ENCODE measurements around the gene NPAS3.

Gene NPAS3

GRCh38 chr14:33786091-33786825 lies 847.6 kb downstream of the NPAS3 start:
- Histone ChIP-seq H3K4me3 (ENCODE audit: low read length) (no peak overlapping the region), H3K36me3 (replicated peaks; ENCODE audit: low read depth, low read length) (no peaks in the 10 kb centered on the region), H3K79me2 (ENCODE audit: low read length) (no peaks in the 10 kb centered on the region), H3K4me1 (ENCODE audit: low read length) (peaks cover 3% of the 10 kb centered on the region), H4K20me1 (ENCODE audit: insufficient read depth, low read length) (no peaks in the 10 kb centered on the region), H3K27ac (ENCODE audit: low read length) (no peak overlapping the region), H3K9me3 (ENCODE audit: insufficient read depth, low read length) (no peaks in the 10 kb centered on the region), H3K9ac (ENCODE audit: low read length) (no peak overlapping the region), H2AFZ (ENCODE audit: low read depth, low read length) (no peak overlapping the region), H3K27me3 (ENCODE audit: low read depth, low read length) (no peaks in the 10 kb centered on the region), H3K4me2 (ENCODE audit: low read length) (no peak overlapping the region)
- TF ChIP-seq EZH2phosphoT487 (IDR thresholded peaks at IDR 0.05; ENCODE audit: low read depth): no peak
- TF ChIP-seq, protein P1, sequence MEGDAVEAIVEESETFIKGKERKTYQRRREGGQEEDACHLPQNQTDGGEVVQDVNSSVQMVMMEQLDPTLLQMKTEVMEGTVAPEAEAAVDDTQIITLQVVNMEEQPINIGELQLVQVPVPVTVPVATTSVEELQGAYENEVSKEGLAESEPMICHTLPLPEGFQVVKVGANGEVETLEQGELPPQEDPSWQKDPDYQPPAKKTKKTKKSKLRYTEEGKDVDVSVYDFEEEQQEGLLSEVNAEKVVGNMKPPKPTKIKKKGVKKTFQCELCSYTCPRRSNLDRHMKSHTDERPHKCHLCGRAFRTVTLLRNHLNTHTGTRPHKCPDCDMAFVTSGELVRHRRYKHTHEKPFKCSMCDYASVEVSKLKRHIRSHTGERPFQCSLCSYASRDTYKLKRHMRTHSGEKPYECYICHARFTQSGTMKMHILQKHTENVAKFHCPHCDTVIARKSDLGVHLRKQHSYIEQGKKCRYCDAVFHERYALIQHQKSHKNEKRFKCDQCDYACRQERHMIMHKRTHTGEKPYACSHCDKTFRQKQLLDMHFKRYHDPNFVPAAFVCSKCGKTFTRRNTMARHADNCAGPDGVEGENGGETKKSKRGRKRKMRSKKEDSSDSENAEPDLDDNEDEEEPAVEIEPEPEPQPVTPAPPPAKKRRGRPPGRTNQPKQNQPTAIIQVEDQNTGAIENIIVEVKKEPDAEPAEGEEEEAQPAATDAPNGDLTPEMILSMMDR (IDR thresholded peaks at IDR 0.05; ENCODE audit: low read depth, low read length): no peak

DNA sequence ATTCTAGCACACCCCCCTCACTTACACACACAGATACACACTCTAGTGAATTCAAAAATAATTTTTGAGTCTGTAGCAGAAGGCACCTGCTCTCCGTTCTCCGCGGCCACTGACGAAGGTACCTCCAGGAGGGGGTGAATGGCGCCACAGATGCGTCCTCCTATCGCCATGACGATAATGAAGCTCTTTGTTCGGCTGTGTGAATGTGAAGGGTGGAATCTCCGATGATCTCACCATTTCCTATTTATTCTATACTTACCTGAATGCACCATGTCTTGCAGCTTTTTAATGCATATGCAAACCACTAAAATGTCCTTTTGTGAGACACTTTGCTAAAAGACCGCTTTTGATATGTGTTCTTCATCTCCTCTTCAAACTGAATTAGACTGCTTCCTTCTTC lies 849.5 kb downstream of the NPAS3 start:
- Histone ChIP-seq H3K27ac (ENCODE audit: low read length) (no peak overlapping the region), H3K9me3 (ENCODE audit: insufficient read depth, low read length) (no peaks in the 10 kb centered on the region), H3K4me3 (ENCODE audit: low read length) (no peak overlapping the region), H3K4me2 (ENCODE audit: low read length) (no peak overlapping the region), H3K4me1 (ENCODE audit: low read length) (peaks cover 20% of the 10 kb centered on the region), H3K36me3 (replicated peaks; ENCODE audit: low read depth, low read length) (no peaks in the 10 kb centered on the region), H3K79me2 (ENCODE audit: low read length) (no peaks in the 10 kb centered on the region), H3K27me3 (ENCODE audit: low read depth, low read length) (no peaks in the 10 kb centered on the region), H4K20me1 (ENCODE audit: insufficient read depth, low read length) (no peaks in the 10 kb centered on the region), H2AFZ (ENCODE audit: low read depth, low read length) (no peak overlapping the region), H3K9ac (ENCODE audit: low read length) (no peak overlapping the region)
- TF ChIP-seq EZH2phosphoT487 (IDR thresholded peaks at IDR 0.05; ENCODE audit: low read depth): no peak
- TF ChIP-seq, protein P1 (IDR thresholded peaks at IDR 0.05; ENCODE audit: low read depth, low read length): no peak

DNA sequence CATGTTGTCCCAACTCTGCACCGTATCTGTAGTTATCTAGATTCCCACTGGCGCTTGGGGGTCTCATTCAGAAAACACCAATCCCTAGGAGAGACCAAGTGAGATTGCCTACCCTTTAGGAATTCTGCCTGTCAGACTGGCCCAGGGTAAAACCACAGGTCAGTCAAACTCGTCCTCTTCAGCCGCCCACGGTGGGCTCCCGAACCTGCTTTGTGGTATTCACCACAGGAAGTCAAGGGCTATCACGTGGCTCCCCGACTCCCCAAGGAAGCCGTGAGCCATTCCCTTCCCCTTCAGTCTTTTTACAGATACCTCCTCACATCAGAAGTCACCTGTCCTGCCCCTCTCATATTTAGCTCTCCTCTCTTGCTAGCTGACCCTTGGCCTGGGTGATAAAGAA lies 852.3 kb downstream of the NPAS3 start:
- TF ChIP-seq, protein P1 (IDR thresholded peaks at IDR 0.05; ENCODE audit: low read depth, low read length): no peak
- no peak for TF ChIP-seq EZH2phosphoT487 (IDR thresholded peaks at IDR 0.05; ENCODE audit: low read depth)
- Histone ChIP-seq H3K27me3 (ENCODE audit: low read depth, low read length) (no peaks in the 10 kb centered on the region), H3K4me2 (ENCODE audit: low read length) (no peak overlapping the region), H3K4me1 (ENCODE audit: low read length) (peaks cover 22% of the 10 kb centered on the region), H4K20me1 (ENCODE audit: insufficient read depth, low read length) (no peaks in the 10 kb centered on the region), H3K27ac (ENCODE audit: low read length) (no peak overlapping the region), H3K4me3 (ENCODE audit: low read length) (no peak overlapping the region), H2AFZ (ENCODE audit: low read depth, low read length) (no peak overlapping the region), H3K36me3 (replicated peaks; ENCODE audit: low read depth, low read length) (no peaks in the 10 kb centered on the region), H3K9ac (ENCODE audit: low read length) (no peak overlapping the region), H3K9me3 (ENCODE audit: insufficient read depth, low read length) (no peaks in the 10 kb centered on the region), H3K79me2 (ENCODE audit: low read length) (no peaks in the 10 kb centered on the region)

DNA sequence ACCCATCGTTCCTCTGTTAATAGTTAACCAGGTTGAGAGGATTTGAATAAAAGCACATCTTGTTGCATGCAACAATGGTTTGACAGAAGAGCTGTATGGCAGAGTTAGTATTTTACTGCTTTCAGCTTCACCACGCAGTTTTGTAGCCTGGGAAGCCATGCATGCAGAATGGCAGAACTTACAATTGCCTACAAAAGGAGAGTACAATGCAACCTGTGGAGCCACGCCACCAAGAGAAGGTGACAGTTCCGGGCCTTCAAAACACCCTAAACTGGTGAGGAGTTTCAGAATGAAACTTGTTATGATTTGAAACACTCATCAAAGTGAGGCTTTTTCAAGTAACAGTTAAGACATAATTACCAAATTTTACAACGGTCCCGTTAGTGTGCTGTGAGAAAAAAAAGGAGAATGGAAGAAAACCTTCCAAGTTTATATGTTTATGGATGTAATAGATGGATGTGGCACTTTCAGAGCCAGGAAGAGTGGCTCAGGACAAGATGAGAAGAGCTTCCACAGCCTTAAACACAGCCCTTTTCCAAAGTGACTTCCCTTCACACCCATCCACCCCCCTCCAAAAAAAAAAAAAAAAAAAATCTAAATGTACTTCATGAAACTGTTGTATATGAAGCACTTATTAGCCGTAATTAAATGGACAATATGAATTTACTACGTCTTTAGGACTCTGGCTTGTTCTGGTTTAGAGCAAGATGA lies 853.5 kb downstream of the NPAS3 start:
- no peaks in the 10 kb centered on the region for H3K36me3 ChIP-seq (replicated peaks; ENCODE audit: low read depth, low read length)

More for the DNA sequence above, 853.5 kb downstream of the NPAS3 start:
- no peaks in the 10 kb centered on the region for H3K27me3 ChIP-seq (ENCODE audit: low read depth, low read length)
- H2AFZ ChIP-seq (ENCODE audit: low read depth, low read length): peak overlapping the region; percentile 62; the same call in 1 of the 2 replicates
- H4K20me1 ChIP-seq (ENCODE audit: insufficient read depth, low read length): no peaks in the 10 kb centered on the region
- peak overlapping the region; percentile 32 for H3K27ac ChIP-seq (ENCODE audit: low read length)
- no peaks in the 10 kb centered on the region for H3K9me3 ChIP-seq (ENCODE audit: insufficient read depth, low read length)
- H3K9ac ChIP-seq (ENCODE audit: low read length): peak overlapping the region; percentile 44
- peak overlapping the region; percentile 98 for H3K4me2 ChIP-seq (ENCODE audit: low read length)
- TF ChIP-seq, protein P1 (IDR thresholded peaks at IDR 0.05; ENCODE audit: low read depth, low read length): no peak
- no peak for TF ChIP-seq EZH2phosphoT487 (IDR thresholded peaks at IDR 0.05; ENCODE audit: low read depth)
- peak overlapping the region; percentile 74 for H3K4me3 ChIP-seq (ENCODE audit: low read length)
- peaks cover 22% of the 10 kb centered on the region for H3K4me1 ChIP-seq (ENCODE audit: low read length)
- no peaks in the 10 kb centered on the region for H3K79me2 ChIP-seq (ENCODE audit: low read length)

Measured in OCI-LY3 (cell line).